Left lobe of liver (tissue), 2 donors: ENCODE data around the gene SH3PXD2A. TPM values are rescaled to one million over a fixed set of nuclear protein-coding genes. Genes with fewer than 3 reads are reported as not detected.
"Not testable (repeated sequence)": the region's sequence is repeated elsewhere in the genome, so short reads cannot be mapped to it uniquely, and the experiment has no call there.

ENCODE experiments used
- ATAC-seq: fragments of 200-7000 bp; cut with Tn5 transposase; one replicate; pipeline ENCODE4 v1.9.1; 2020; ENCODE audit warnings: mild to moderate bottlenecking, moderate library complexity
- DNase-seq: peaks from one replicate; pipeline ENCODE4 v3.0.0-alpha.2; 2020; ENCODE audit warnings: low spot score
- total RNA-seq: library from RNA; stranded (reverse); gene quantifications from one replicate; pipeline ENCODE4 v1.2.1, GENCODE V29; 2021
- donor health status: DM: no; HTN: no; CAD: no; lungs with moderate emphysema.
- donor health status: DM: no; HTN: yes; CAD: no.

Gene SH3PXD2A
- total RNA-seq, 1 donor from 2014 or later = 43.5 TPM

- ATAC-seq (peak; percentile 13), DNase-seq (no peak)
Measured at GRCh38 chr10:103677486-103678177, 177.7 kb downstream of the SH3PXD2A start.

- no peak for ATAC-seq
- no peak for DNase-seq
Measured at GRCh38 chr10:103676851-103677417, 178.4 kb downstream of the SH3PXD2A start.

- ATAC-seq (no peak), DNase-seq (no peak)
Measured at GRCh38 chr10:103676058-103676785, 179.2 kb downstream of the SH3PXD2A start.

- DNase-seq (no peak), ATAC-seq (no peak)
Measured at GRCh38 chr10:103673606-103674005, 181.8 kb downstream of the SH3PXD2A start.

- no peak for DNase-seq
- ATAC-seq = no peak
Measured at GRCh38 chr10:103672345-103672744, 183.0 kb downstream of the SH3PXD2A start.

GRCh38 chr10:103671126-103671895, 184.1 kb downstream of the SH3PXD2A start:
- DNase-seq (no peak), ATAC-seq (no peak)

- DNase-seq (no peak), ATAC-seq (no peak)
Measured at GRCh38 chr10:103669944-103670343, 185.4 kb downstream of the SH3PXD2A start.

- ATAC-seq = no peak
- DNase-seq = no peak
Measured at GRCh38 chr10:103669243-103669929, 186.0 kb downstream of the SH3PXD2A start.

- ATAC-seq (no peak), DNase-seq (peak; percentile 51)
Measured at GRCh38 chr10:103668351-103669242, 186.8 kb downstream of the SH3PXD2A start.

GRCh38 chr10:103667356-103667755, 188.0 kb downstream of the SH3PXD2A start:
- DNase-seq = no peak

GRCh38 chr10:103666762-103667150, 188.6 kb downstream of the SH3PXD2A start:
- DNase-seq = no peak
- ATAC-seq = no peak

More at GRCh38 chr10:103667356-103667755, 188.0 kb downstream of the SH3PXD2A start:
- ATAC-seq = no peak

GRCh38 chr10:103666087-103666761, 189.2 kb downstream of the SH3PXD2A start:
- peak; percentile 52 for DNase-seq
- no peak for ATAC-seq

GRCh38 chr10:103665162-103665889, 190.1 kb downstream of the SH3PXD2A start:
- DNase-seq (peak; percentile 90), ATAC-seq (peak; percentile 63)

GRCh38 chr10:103663802-103664201, 191.6 kb downstream of the SH3PXD2A start:
- ATAC-seq (peak; percentile 57), DNase-seq (peak; percentile 83)

- ATAC-seq (no peak), DNase-seq (no peak)
Measured at GRCh38 chr10:103663236-103663635, 192.1 kb downstream of the SH3PXD2A start.

GRCh38 chr10:103662704-103663103, 192.7 kb downstream of the SH3PXD2A start:
- not testable (repeated sequence) for DNase-seq, ATAC-seq

- DNase-seq (peak; percentile 87), ATAC-seq (peak; percentile 59)
Measured at GRCh38 chr10:103661198-103661950, 194.0 kb downstream of the SH3PXD2A start.
